C4-2B (cell line): ENCODE results near the gene SLC41A1.
"Not testable (repeated sequence)": the region's sequence is repeated elsewhere in the genome, so short reads cannot be mapped to it uniquely, and the experiment has no call there.

ENCODE experiments used
- H3K27ac ChIP-seq: fragments of 450-650 bp; 2 replicates; pipeline ENCODE4 v1.5.1; 2017
- CTCF ChIP-seq: fragments of 450-650 bp; conservative IDR thresholded peaks from 2 replicates; pipeline ENCODE4 v1.5.1; 2017; ENCODE audit warnings: mild to moderate bottlenecking
- ZFX ChIP-seq: fragments of 450-650 bp; IDR thresholded peaks from 2 replicates; pipeline ENCODE4 v1.6.1; 2017

SLC41A1 gene

GRCh38 chr1:205812878-205813754 lies at the start of gene SLC41A1:
TSS of gene SLC41A1 (minus strand) at chr1:205813198. CDS start at chr1:205810441, 2,757 bp downstream.
- H3K27ac ChIP-seq: peak within 1 kb of the TSS; percentile 77
- TF ChIP-seq ZFX: peak; percentile 51; the same call in 1 of the 2 replicates
- no peak for TF ChIP-seq CTCF

- H3K27ac ChIP-seq: no peak overlapping the region
- TF ChIP-seq ZFX: no peak
- TF ChIP-seq CTCF: no peak
Measured at GRCh38 chr1:205861540-205861939, 48.5 kb upstream of the SLC41A1 start.

GRCh38 chr1:205858141-205858961 lies 45.4 kb upstream of the SLC41A1 start:
- no peak overlapping the region for H3K27ac ChIP-seq
- TF ChIP-seq ZFX (no peak), CTCF (peak; percentile 30)

GRCh38 chr1:205857501-205857900 lies 44.5 kb upstream of the SLC41A1 start:
- H3K27ac ChIP-seq: not testable (repeated sequence)

GRCh38 chr1:205856433-205856832 lies 43.4 kb upstream of the SLC41A1 start:
- no peak overlapping the region for H3K27ac ChIP-seq
- no peak for TF ChIP-seq ZFX
- no peak for TF ChIP-seq CTCF

GRCh38 chr1:205852969-205853368 lies 40.0 kb upstream of the SLC41A1 start:
- no peak for TF ChIP-seq CTCF
- no peak for TF ChIP-seq ZFX

GRCh38 chr1:205851993-205852392 lies 39.0 kb upstream of the SLC41A1 start:
- no peak overlapping the region for H3K27ac ChIP-seq
- TF ChIP-seq ZFX: no peak
- no peak for TF ChIP-seq CTCF

More at GRCh38 chr1:205852969-205853368, 40.0 kb upstream of the SLC41A1 start:
- H3K27ac ChIP-seq: no peak overlapping the region
